HCT116 (cell line): ENCODE measurements around the gene SDCCAG8. TPM values are rescaled to one million over a fixed set of nuclear protein-coding genes. Genes with fewer than 3 reads are reported as not detected.

Experiments used
- ATAC-seq: fragments of 200-7000 bp; cut with Tn5 transposase; 2 replicates; pipeline ENCODE4 v1.9.1; 2020; ENCODE audit warnings: mild to moderate bottlenecking, moderate library complexity
- BruUV-seq: library from RNA; stranded (reverse); fragments of 400-500 nt; replicated peaks from 2 replicates; lab custom pipeline; 2021; lab: Mats Ljungman, UMichigan
- CTCF ChIA-PET: fragments of 300-600 bp; sonication (Branson Sonifier 250); formaldehyde crosslinking; loops from one replicate; lab custom pipeline; 2021; ENCODE audit warnings: antibody characterized with exemption; lab: Charles Lee
- POLR2A ChIA-PET: fragments of 300-600, 350-600 bp; sonication (Branson Sonifier 250); formaldehyde crosslinking; loops from one replicate; lab custom pipeline; 2021; ENCODE audit warnings: antibody characterized with exemption; lab: Charles Lee
- RAD21 ChIA-PET, 2 experiments: fragments of 300-600 bp; sonication (Branson Sonifier 250); formaldehyde crosslinking; loops; one replicate each; lab custom pipeline; 2023; ENCODE audit warnings: low total read pairs in 2 of 2; ENCODE audit not compliant: uncharacterized antibody in 2 of 2, unreplicated experiment in 2 of 2, low non-redundant PET in 1 of 2; lab: Charles Lee
- DNase-seq: peaks from one replicate; pipeline ENCODE4 v3.0.0-alpha.2; 2010; ENCODE audit warnings: low read depth, low spot score
- H2AFZ ChIP-seq: fragments of 200-600 bp; shearing (Covaris generic), sonication (generic); 2 replicates; pipeline ENCODE4 v1.6.1; 2017; ENCODE audit warnings: low read depth, mixed run types, mixed read lengths, antibody characterized with exemption, low read length; ENCODE audit not compliant: poor library complexity, severe bottlenecking
- H3K27ac ChIP-seq: 2 replicates; pipeline ENCODE4 v1.5.1; 2012; ENCODE audit warnings: low read depth, low read length
- H3K27me3 ChIP-seq: fragments of 200-600 bp; sonication (generic); 2 replicates; pipeline ENCODE4 v1.6.1; 2016; ENCODE audit warnings: mixed run types, low read length, mixed read lengths; ENCODE audit not compliant: insufficient read depth
- H3K36me3 ChIP-seq, 2 experiments: fragments of 200-500 bp in 1 of 2; fragments of 200-600 bp in 1 of 2; sonication (Bioruptor generic) in 1 of 2; sonication (generic) in 1 of 2; 2 replicates each; pipeline versions ENCODE4 v1.5.1 to v1.6.1; 2014 to 2016; ENCODE audit warnings: low read length in 2 of 2, inconsistent platforms in 1 of 2, mixed read lengths in 1 of 2, mixed run types in 1 of 2; ENCODE audit not compliant: insufficient read depth in 2 of 2, control insufficient read depth in 1 of 2
- H3K4me1 ChIP-seq, 2 experiments: fragments of 200-600 bp in 1 of 2; sonication (generic) in 1 of 2; 2 replicates each; pipeline versions ENCODE4 v1.5.1 to v1.6.1; 2012 to 2017; ENCODE audit warnings: low read length in 2 of 2, inconsistent platforms in 1 of 2, mild to moderate bottlenecking in 1 of 2, mixed read lengths in 1 of 2, mixed run types in 1 of 2, moderate library complexity in 1 of 2; ENCODE audit not compliant: insufficient read depth in 2 of 2, control insufficient read depth in 1 of 2
- H3K4me2 ChIP-seq: fragments of 200-600 bp; sonication (generic); 2 replicates; pipeline ENCODE4 v1.6.1; 2017; ENCODE audit warnings: mixed run types, low read length, mixed read lengths
- H3K4me3 ChIP-seq, 2 experiments: fragments of 200-600 bp in 1 of 2; sonication (generic) in 1 of 2; replicated peaks in 1 of 2; 2 replicates each; pipeline ENCODE4 v1.5.1; 2011 to 2016; ENCODE audit warnings: low read length in 2 of 2, control low read depth in 1 of 2, low read depth in 1 of 2, mild to moderate bottlenecking in 1 of 2, mixed read lengths in 1 of 2, mixed run types in 1 of 2
- H3K79me2 ChIP-seq: fragments of 200-600 bp; sonication (generic); 2 replicates; pipeline ENCODE4 v1.6.1; 2017; ENCODE audit warnings: mild to moderate bottlenecking, mixed run types, low read length, moderate library complexity, mixed read lengths; ENCODE audit not compliant: insufficient read depth
- H3K9ac ChIP-seq: fragments of 200-600 bp; sonication (generic); 2 replicates; pipeline ENCODE4 v1.6.1; 2016; ENCODE audit warnings: low read length, mixed read lengths
- H3K9me2 ChIP-seq: fragments of 200-600 bp; sonication (generic), shearing (Covaris generic); 2 replicates; pipeline ENCODE4 v1.6.1; 2017; ENCODE audit warnings: mixed run types, mild to moderate bottlenecking, moderate library complexity; ENCODE audit not compliant: insufficient read depth
- H3K9me3 ChIP-seq, 2 experiments: fragments of 200-500 bp in 1 of 2; fragments of 200-600 bp in 1 of 2; sonication (Bioruptor generic) in 1 of 2; sonication (generic) in 1 of 2; 2 replicates each; pipeline ENCODE4 v1.6.1; 2014 to 2017; ENCODE audit warnings: low read length in 2 of 2, mixed read lengths in 2 of 2, inconsistent platforms in 1 of 2, low read depth in 1 of 2, mild to moderate bottlenecking in 1 of 2, mixed run types in 1 of 2, moderate library complexity in 1 of 2; ENCODE audit not compliant: control insufficient read depth in 1 of 2, insufficient read depth in 1 of 2
- H4K20me1 ChIP-seq: fragments of 200-600 bp; sonication (generic), shearing (Covaris generic); 2 replicates; pipeline ENCODE4 v1.6.1; 2017; ENCODE audit warnings: mixed run types, mild to moderate bottlenecking, moderate library complexity; ENCODE audit not compliant: insufficient read depth
- ATF3 ChIP-seq: IDR thresholded peaks from 2 replicates; pipeline ENCODE4 v1.6.1; 2012
- CBX3 ChIP-seq: IDR thresholded peaks from 2 replicates; pipeline ENCODE4 v1.6.1; 2012; ENCODE audit warnings: low read depth
- CEBPB ChIP-seq: IDR thresholded peaks from 2 replicates; pipeline ENCODE4 v1.6.1; 2012; ENCODE audit warnings: low read depth
- EGR1 ChIP-seq: IDR thresholded peaks from 2 replicates; pipeline ENCODE4 v1.6.1; 2012; ENCODE audit warnings: low read depth
- ELF1 ChIP-seq: IDR thresholded peaks from 2 replicates; pipeline ENCODE4 v1.6.1; 2012; ENCODE audit warnings: low read depth, borderline replicate concordance
- EZH2 ChIP-seq: fragments of 200-600 bp; sonication (generic); IDR thresholded peaks from 2 replicates; pipeline ENCODE4 v1.6.1; 2017; ENCODE audit warnings: antibody characterized with exemption, mixed run types
- EZH2phosphoT487 ChIP-seq: fragments of 200-600 bp; IDR thresholded peaks from 2 replicates; pipeline ENCODE4 v1.6.1; 2018; ENCODE audit warnings: antibody characterized with exemption, borderline replicate concordance
- POLR2A ChIP-seq: IDR thresholded peaks from 2 replicates; pipeline ENCODE4 v1.7.0; 2011; ENCODE audit warnings: borderline replicate concordance; ENCODE audit not compliant: insufficient read depth, insufficient read length; ENCODE audit errors: extremely low read depth
- POLR2AphosphoS5 ChIP-seq: IDR thresholded peaks from 2 replicates; pipeline ENCODE4 v1.6.1; 2011; ENCODE audit warnings: mild to moderate bottlenecking, low read depth, low read length, moderate library complexity
- REST ChIP-seq: IDR thresholded peaks from 2 replicates; pipeline ENCODE4 v1.6.1; 2012; ENCODE audit warnings: low read depth
- SIN3A ChIP-seq: IDR thresholded peaks from 2 replicates; pipeline ENCODE4 v1.6.1; 2012; ENCODE audit warnings: low read depth
- SP1 ChIP-seq: IDR thresholded peaks from 2 replicates; pipeline ENCODE4 v1.6.1; 2012; ENCODE audit warnings: low read depth
- SRF ChIP-seq: IDR thresholded peaks from 2 replicates; pipeline ENCODE4 v1.6.1; 2012; ENCODE audit warnings: low read depth
- TCF7L2 ChIP-seq: IDR thresholded peaks from 2 replicates; pipeline ENCODE4 v1.7.0; 2011; ENCODE audit warnings: borderline replicate concordance, inconsistent platforms; ENCODE audit not compliant: insufficient read depth, insufficient read length; ENCODE audit errors: extremely low read depth
- YY1 ChIP-seq: IDR thresholded peaks from 2 replicates; pipeline ENCODE4 v1.6.1; 2011; ENCODE audit warnings: low read length, low read depth, moderate library complexity, mild to moderate bottlenecking; ENCODE audit not compliant: insufficient replicate concordance; ENCODE audit errors: extremely low read depth
- ZBTB33 ChIP-seq: IDR thresholded peaks from 2 replicates; pipeline ENCODE4 v1.6.1; 2011; ENCODE audit warnings: mild to moderate bottlenecking, low read length, moderate library complexity; ENCODE audit not compliant: insufficient replicate concordance; ENCODE audit errors: extremely low read depth
- ZNF274 ChIP-seq: fragments of 200-500 bp; sonication (Bioruptor generic); IDR thresholded peaks from 2 replicates; pipeline ENCODE4 v1.6.1; 2014; ENCODE audit warnings: mild to moderate bottlenecking, low read depth, low read length, inconsistent platforms
- intact Hi-C: fragments of 100-400 bp; cut with micrococcal nuclease; formaldehyde crosslinking; loops from 2 replicates; pipeline ENCODE4 v1.10.0; 2022
- total RNA-seq: library from RNA; stranded (reverse); gene quantifications from one replicate; pipeline ENCODE4 v1.2.1, GENCODE V29; 2021; ENCODE audit not compliant: unreplicated experiment
- TF ChIP-seq, protein P1 (sequence below): IDR thresholded peaks from 2 replicates; pipeline ENCODE4 v1.6.1; 2012

The SDCCAG8 gene
- total RNA-seq, 1 experiment from 2014 or later = 38.2 TPM

GRCh38 chr1:243475966-243476365 is 220.1 kb downstream of the SDCCAG8 start:
- H4K20me1 ChIP-seq = no peaks in the 10 kb centered on the region
- no peak overlapping the region for H3K9ac ChIP-seq
- POLR2A ChIA-PET = no interaction called here
- TF ChIP-seq CBX3 (no peak), REST (no peak), EGR1 (no peak), YY1 (no peak), POLR2A (no peak), POLR2AphosphoS5 (no peak), EZH2phosphoT487 (no peak), TCF7L2 (no peak), ELF1 (no peak), SP1 (no peak), SRF (no peak), ATF3 (no peak), ZNF274 (no peak), SIN3A (no peak), EZH2 (no peak), CEBPB (no peak), ZBTB33 (no peak)
- TF ChIP-seq, protein P1, sequence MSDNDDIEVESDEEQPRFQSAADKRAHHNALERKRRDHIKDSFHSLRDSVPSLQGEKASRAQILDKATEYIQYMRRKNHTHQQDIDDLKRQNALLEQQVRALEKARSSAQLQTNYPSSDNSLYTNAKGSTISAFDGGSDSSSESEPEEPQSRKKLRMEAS = no peak
- H3K27me3 ChIP-seq = no peaks in the 10 kb centered on the region
- no TSS peak for BruUV-seq
- H3K36me3 ChIP-seq = no peaks in the 10 kb centered on the region
- no peak overlapping the region for H3K4me3 ChIP-seq
- DNase-seq (no peak), ATAC-seq (no peak)
- H3K9me2 ChIP-seq = no peaks in the 10 kb centered on the region
- no peak overlapping the region for H3K4me2 ChIP-seq
- no peaks in the 10 kb centered on the region for H3K9me3 ChIP-seq
- no peak overlapping the region for H2AFZ ChIP-seq
- no peaks in the 10 kb centered on the region for H3K4me1 ChIP-seq
- no peaks in the 10 kb centered on the region for H3K79me2 ChIP-seq
- no peak overlapping the region for H3K27ac ChIP-seq
- RAD21 ChIA-PET = no interaction called here
- intact Hi-C loops = no loop called here
- CTCF ChIA-PET = no interaction called here
